ENCODE measurements around the gene TMTC2.

The TMTC2 gene

DNA sequence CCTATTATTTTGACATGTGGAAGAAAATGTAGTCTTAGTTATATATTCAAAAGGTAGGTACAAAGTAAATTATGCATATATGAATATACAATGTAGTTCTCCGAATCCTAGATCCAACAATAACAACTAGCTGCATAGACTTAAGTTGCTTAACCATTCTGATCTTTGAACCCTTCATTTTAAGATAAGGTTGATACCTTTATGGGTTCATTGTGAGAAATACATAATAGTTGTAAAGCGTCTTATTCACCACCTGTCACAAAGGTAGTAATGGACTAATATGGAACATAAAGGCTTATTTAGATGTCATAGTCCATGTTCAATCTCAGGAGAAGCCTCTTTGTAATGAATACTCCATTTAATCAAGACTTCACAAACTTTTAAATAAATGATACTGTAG is 263.6 kb downstream of the TMTC2 start:
- no peak overlapping the region for H3K4me3 ChIP-seq (ENCODE audit: severe bottlenecking)
- ATAC-seq (ENCODE audit: low read depth) (no peak), DNase-seq (ENCODE audit: low spot score) (no peak)
- H3K36me3 ChIP-seq (ENCODE audit: low read depth) = no peaks in the 10 kb centered on the region
- no peaks in the 10 kb centered on the region for H3K4me1 ChIP-seq (ENCODE audit: insufficient read depth, poor library complexity, severe bottlenecking)
- H3K27me3 ChIP-seq (ENCODE audit: insufficient read depth, poor library complexity, severe bottlenecking) = no peaks in the 10 kb centered on the region
- H3K27ac ChIP-seq (ENCODE audit: poor library complexity, severe bottlenecking) = no peak overlapping the region
- TF ChIP-seq, protein P1, sequence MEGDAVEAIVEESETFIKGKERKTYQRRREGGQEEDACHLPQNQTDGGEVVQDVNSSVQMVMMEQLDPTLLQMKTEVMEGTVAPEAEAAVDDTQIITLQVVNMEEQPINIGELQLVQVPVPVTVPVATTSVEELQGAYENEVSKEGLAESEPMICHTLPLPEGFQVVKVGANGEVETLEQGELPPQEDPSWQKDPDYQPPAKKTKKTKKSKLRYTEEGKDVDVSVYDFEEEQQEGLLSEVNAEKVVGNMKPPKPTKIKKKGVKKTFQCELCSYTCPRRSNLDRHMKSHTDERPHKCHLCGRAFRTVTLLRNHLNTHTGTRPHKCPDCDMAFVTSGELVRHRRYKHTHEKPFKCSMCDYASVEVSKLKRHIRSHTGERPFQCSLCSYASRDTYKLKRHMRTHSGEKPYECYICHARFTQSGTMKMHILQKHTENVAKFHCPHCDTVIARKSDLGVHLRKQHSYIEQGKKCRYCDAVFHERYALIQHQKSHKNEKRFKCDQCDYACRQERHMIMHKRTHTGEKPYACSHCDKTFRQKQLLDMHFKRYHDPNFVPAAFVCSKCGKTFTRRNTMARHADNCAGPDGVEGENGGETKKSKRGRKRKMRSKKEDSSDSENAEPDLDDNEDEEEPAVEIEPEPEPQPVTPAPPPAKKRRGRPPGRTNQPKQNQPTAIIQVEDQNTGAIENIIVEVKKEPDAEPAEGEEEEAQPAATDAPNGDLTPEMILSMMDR (IDR thresholded peaks at IDR 0.05; ENCODE audit: poor library complexity, severe bottlenecking) = no peak
- no peaks in the 10 kb centered on the region for H3K9me3 ChIP-seq (ENCODE audit: severe bottlenecking)

DNA sequence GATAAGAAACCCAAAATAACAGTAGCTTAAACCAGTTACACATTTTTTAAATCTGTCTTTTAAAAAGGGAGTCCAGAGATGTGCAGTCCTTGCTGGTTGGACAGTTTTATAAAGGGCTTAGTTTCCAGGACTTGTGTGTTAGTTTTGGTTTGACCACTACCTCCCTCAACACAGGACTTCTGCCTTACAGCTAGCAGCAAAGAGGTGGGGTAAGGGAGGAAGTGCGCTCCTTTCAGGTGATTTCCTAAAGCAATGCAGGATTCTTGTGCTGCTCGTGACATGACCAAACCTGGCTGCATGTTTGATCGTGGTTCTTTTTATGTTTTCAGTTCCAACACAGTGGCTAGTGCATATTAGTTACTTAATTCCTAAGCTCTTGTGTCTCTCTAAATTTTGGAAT is 266.2 kb downstream of the TMTC2 start:
- TF ChIP-seq, protein P1 (IDR thresholded peaks at IDR 0.05; ENCODE audit: poor library complexity, severe bottlenecking) = no peak
- Histone ChIP-seq H3K27ac (ENCODE audit: poor library complexity, severe bottlenecking) (no peak overlapping the region), H3K4me1 (ENCODE audit: insufficient read depth, poor library complexity, severe bottlenecking) (no peaks in the 10 kb centered on the region), H3K4me3 (ENCODE audit: severe bottlenecking) (no peak overlapping the region), H3K27me3 (ENCODE audit: insufficient read depth, poor library complexity, severe bottlenecking) (no peaks in the 10 kb centered on the region), H3K36me3 (ENCODE audit: low read depth) (no peaks in the 10 kb centered on the region), H3K9me3 (ENCODE audit: severe bottlenecking) (no peaks in the 10 kb centered on the region)
- no peak for ATAC-seq (ENCODE audit: low read depth)
- no peak for DNase-seq (ENCODE audit: low spot score)

DNA sequence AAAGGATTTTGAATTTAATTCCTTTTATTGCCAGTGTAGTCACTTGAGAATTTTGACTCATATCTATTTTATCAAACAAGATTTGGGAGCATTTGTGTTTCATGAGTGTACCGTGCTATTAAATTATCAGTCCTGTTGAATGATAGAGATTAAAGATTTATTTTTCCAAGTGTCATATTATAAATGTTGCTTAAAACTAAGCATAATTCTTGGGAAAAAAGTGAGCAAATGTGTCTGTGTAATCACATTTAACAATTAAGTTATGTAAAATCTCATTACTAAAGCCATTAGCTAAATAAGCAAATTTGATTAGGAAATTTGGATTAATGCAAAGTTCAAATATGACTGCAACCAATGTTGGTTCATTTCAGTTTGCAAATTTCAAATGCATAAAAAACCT is 266.7 kb downstream of the TMTC2 start:
- Histone ChIP-seq H3K27me3 (ENCODE audit: insufficient read depth, poor library complexity, severe bottlenecking) (no peaks in the 10 kb centered on the region), H3K4me3 (ENCODE audit: severe bottlenecking) (no peak overlapping the region), H3K9me3 (ENCODE audit: severe bottlenecking) (no peaks in the 10 kb centered on the region), H3K27ac (ENCODE audit: poor library complexity, severe bottlenecking) (no peak overlapping the region), H3K4me1 (ENCODE audit: insufficient read depth, poor library complexity, severe bottlenecking) (no peaks in the 10 kb centered on the region), H3K36me3 (ENCODE audit: low read depth) (no peaks in the 10 kb centered on the region)
- no peak for ATAC-seq (ENCODE audit: low read depth)
- TF ChIP-seq, protein P1 (IDR thresholded peaks at IDR 0.05; ENCODE audit: poor library complexity, severe bottlenecking) = no peak
- DNase-seq (ENCODE audit: low spot score) = no peak

DNA sequence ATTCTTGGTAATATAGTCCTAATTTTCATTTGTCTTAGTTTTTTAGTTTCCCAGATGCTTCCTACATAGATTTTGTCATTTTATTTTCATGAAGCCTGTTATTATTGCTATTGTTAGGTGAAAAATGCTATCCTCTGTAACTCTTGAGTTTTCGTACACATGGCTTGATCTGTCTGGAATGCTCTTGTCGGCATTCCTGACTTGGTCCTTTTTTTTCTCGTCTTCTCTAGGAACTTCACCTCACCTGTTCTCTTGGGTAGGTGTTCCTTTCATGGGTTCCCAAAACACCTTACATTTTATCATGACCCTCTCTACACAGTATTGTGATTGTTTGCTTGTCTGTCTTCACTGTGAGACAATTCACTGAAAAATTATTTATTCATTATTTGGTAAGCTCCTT is 267.4 kb downstream of the TMTC2 start:
- H3K4me3 ChIP-seq (ENCODE audit: severe bottlenecking) = no peak overlapping the region
- no peaks in the 10 kb centered on the region for H3K27me3 ChIP-seq (ENCODE audit: insufficient read depth, poor library complexity, severe bottlenecking)
- H3K4me1 ChIP-seq (ENCODE audit: insufficient read depth, poor library complexity, severe bottlenecking) = no peaks in the 10 kb centered on the region
- no peak for DNase-seq (ENCODE audit: low spot score)
- no peak for ATAC-seq (ENCODE audit: low read depth)
- TF ChIP-seq, protein P1 (IDR thresholded peaks at IDR 0.05; ENCODE audit: poor library complexity, severe bottlenecking) = no peak
- H3K9me3 ChIP-seq (ENCODE audit: severe bottlenecking) = no peaks in the 10 kb centered on the region
- H3K27ac ChIP-seq (ENCODE audit: poor library complexity, severe bottlenecking) = no peak overlapping the region
- no peaks in the 10 kb centered on the region for H3K36me3 ChIP-seq (ENCODE audit: low read depth)

DNA sequence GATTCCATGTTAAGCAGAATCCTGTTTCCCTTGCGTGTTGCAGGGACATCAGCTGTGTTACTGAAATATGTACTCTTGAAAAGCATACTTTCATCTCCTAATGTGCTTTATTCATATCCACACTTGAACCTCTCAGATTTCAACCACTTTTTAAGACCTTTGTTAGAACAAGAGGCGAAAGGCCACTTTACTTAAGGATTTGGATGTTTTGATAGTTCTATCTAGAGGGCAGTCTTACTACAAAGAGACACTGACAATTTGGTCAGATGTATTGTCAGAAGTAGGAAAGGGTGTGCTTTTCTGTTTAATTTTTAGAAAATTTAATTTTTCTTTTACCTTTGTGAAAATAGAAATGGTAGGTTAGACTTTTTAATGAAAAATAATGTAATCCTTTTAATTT is 267.9 kb downstream of the TMTC2 start:
- TF ChIP-seq, protein P1 (IDR thresholded peaks at IDR 0.05; ENCODE audit: poor library complexity, severe bottlenecking) = no peak
- DNase-seq (ENCODE audit: low spot score) (no peak), ATAC-seq (ENCODE audit: low read depth) (no peak)
- no peak overlapping the region for H3K27ac ChIP-seq (ENCODE audit: poor library complexity, severe bottlenecking)
- H3K9me3 ChIP-seq (ENCODE audit: severe bottlenecking) = no peaks in the 10 kb centered on the region
- H3K27me3 ChIP-seq (ENCODE audit: insufficient read depth, poor library complexity, severe bottlenecking) = no peaks in the 10 kb centered on the region
- H3K36me3 ChIP-seq (ENCODE audit: low read depth) = no peaks in the 10 kb centered on the region
- H3K4me3 ChIP-seq (ENCODE audit: severe bottlenecking) = no peak overlapping the region
- H3K4me1 ChIP-seq (ENCODE audit: insufficient read depth, poor library complexity, severe bottlenecking) = no peaks in the 10 kb centered on the region
